ENCODE results near the gene CPHXL2. TPM values are rescaled to one million over a fixed set of nuclear protein-coding genes. Genes with fewer than 3 reads are reported as not detected.

The CPHXL2 gene
- total RNA-seq, 1 experiment from 2014 or later = not detected

DNA sequence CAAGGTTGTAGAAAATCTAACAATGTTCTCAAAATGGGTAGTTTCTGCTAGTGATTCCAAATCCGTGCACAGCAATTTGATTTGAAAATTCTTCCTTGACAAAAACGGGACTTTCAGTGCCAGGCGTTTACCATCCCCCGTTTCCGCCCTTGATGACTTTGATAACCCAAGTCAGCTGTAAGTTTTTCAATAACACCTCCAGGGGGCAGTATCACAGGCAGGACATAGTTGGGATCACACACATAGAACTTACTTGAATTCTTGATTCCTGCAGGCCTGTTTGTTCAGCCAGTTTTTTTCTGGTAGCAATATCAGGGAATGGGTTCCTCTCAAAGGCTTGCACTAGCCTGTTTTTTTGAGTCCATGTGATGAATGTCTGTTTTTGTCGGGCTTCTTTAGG lies 18.9 kb upstream of the CPHXL2 start:
- no TSS peak for BruUV-seq (replicated peaks)
- Histone ChIP-seq H2AFZ (ENCODE audit: low read length) (no peak overlapping the region), H3K27me3 (ENCODE audit: low read length) (no peaks in the 10 kb centered on the region), H3K27ac (ENCODE audit: low read length) (no peak overlapping the region), H3K4me2 (ENCODE audit: low read length) (no peak overlapping the region), H3K9me2 (replicated peaks; ENCODE audit: low read length) (no peaks in the 10 kb centered on the region), H4K20me1 (ENCODE audit: low read length) (no peaks in the 10 kb centered on the region), H3K4me3 (ENCODE audit: low read length) (no peak overlapping the region), H3K9ac (ENCODE audit: low read length) (no peak overlapping the region), H3K36me3 (ENCODE audit: low read depth, low read length) (no peaks in the 10 kb centered on the region), H3F3A (ENCODE audit: low read length, unreplicated experiment) (no peaks in the 10 kb centered on the region), H3K4me1 (ENCODE audit: insufficient read depth, low read length) (no peaks in the 10 kb centered on the region), H3K9me3 (ENCODE audit: low read length) (no peaks in the 10 kb centered on the region), H3K79me2 (ENCODE audit: low read length) (no peaks in the 10 kb centered on the region)
- ChIA-PET CTCF (no interaction called here), POLR2A (ENCODE audit: unreplicated experiment) (no interaction called here)
- no peak for DNase-seq
- TF ChIP-seq, protein P1, sequence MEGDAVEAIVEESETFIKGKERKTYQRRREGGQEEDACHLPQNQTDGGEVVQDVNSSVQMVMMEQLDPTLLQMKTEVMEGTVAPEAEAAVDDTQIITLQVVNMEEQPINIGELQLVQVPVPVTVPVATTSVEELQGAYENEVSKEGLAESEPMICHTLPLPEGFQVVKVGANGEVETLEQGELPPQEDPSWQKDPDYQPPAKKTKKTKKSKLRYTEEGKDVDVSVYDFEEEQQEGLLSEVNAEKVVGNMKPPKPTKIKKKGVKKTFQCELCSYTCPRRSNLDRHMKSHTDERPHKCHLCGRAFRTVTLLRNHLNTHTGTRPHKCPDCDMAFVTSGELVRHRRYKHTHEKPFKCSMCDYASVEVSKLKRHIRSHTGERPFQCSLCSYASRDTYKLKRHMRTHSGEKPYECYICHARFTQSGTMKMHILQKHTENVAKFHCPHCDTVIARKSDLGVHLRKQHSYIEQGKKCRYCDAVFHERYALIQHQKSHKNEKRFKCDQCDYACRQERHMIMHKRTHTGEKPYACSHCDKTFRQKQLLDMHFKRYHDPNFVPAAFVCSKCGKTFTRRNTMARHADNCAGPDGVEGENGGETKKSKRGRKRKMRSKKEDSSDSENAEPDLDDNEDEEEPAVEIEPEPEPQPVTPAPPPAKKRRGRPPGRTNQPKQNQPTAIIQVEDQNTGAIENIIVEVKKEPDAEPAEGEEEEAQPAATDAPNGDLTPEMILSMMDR (conservative IDR thresholded peaks at IDR 0.05; ENCODE audit: low read depth, low read length) = peak; percentile 22; the same call in 1 of the 2 replicates
- no peak for TF ChIP-seq EZH2 (IDR thresholded peaks at IDR 0.05; ENCODE audit: low read length, unreplicated experiment)
- ATAC-seq = no peak
- intact Hi-C loops (cut with micrococcal nuclease) = no loop called here

DNA sequence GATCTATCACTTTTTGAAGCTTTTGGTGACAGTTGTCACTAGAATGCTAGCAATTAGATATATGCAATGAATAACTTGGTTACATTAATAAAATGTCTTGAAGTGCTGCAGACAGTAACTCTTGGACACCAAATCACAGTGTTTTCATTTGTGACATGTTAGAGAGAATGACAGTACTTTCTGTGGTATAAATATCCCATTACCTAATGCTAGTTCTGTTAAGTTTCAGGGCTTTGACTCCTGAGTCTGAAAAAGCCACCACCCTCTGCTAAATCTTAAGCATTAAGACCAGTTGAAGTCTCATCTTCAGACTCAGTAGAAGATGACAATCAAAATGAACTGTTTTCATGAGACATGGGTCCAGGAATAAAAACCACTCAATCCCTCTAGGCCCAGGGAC lies 10.6 kb upstream of the CPHXL2 start:
- no peak overlapping the region for H3K4me3 ChIP-seq (ENCODE audit: low read length)
- DNase-seq = no peak
- no peaks in the 10 kb centered on the region for H3K9me2 ChIP-seq (replicated peaks; ENCODE audit: low read length)
- no peak overlapping the region for H3K9ac ChIP-seq (ENCODE audit: low read length)
- no peaks in the 10 kb centered on the region for H3K79me2 ChIP-seq (ENCODE audit: low read length)
- no peak for ATAC-seq
- no peaks in the 10 kb centered on the region for H3K27me3 ChIP-seq (ENCODE audit: low read length)
- TF ChIP-seq, protein P1 (conservative IDR thresholded peaks at IDR 0.05; ENCODE audit: low read depth, low read length) = no peak
- TF ChIP-seq EZH2 (IDR thresholded peaks at IDR 0.05; ENCODE audit: low read length, unreplicated experiment) = no peak
- no peak for TF ChIP-seq EZH2phosphoT487 (IDR thresholded peaks at IDR 0.05; ENCODE audit: borderline replicate concordance, low read length)
- ChIA-PET POLR2A (ENCODE audit: unreplicated experiment) (no interaction called here), CTCF (no interaction called here)
- BruUV-seq (replicated peaks) = no TSS peak
- H3K27ac ChIP-seq (ENCODE audit: low read length) = no peak overlapping the region
- no peaks in the 10 kb centered on the region for H4K20me1 ChIP-seq (ENCODE audit: low read length)
- H3K4me2 ChIP-seq (ENCODE audit: low read length) = no peak overlapping the region
- no peak overlapping the region for H2AFZ ChIP-seq (ENCODE audit: low read length)
- no peaks in the 10 kb centered on the region for H3K36me3 ChIP-seq (ENCODE audit: low read depth, low read length)
- no peaks in the 10 kb centered on the region for H3K4me1 ChIP-seq (ENCODE audit: insufficient read depth, low read length)
- no peaks in the 10 kb centered on the region for H3F3A ChIP-seq (ENCODE audit: low read length, unreplicated experiment)
- intact Hi-C loops (cut with micrococcal nuclease) = no loop called here
- H3K9me3 ChIP-seq (ENCODE audit: low read length) = no peaks in the 10 kb centered on the region

DNA sequence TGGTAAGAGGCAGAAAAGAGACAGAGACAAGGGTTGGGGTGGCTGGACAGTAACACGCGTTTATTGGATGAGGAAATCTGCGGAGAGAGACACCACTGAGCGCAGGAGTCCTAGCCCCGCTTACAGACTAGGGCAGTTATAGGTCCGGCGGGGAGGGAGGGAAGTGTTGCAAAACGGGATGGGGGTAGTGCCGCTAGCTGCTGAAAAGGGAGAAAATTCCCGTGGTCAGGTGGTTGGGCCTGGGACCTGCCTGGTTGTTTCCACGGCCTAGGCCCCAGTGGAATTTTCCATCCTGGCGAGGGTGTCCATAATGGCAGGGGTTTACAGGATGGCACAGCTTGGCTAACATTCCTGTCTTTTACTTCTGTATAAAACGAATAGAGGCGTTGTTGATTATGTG lies 5.5 kb upstream of the CPHXL2 start:
- Histone ChIP-seq H3K27me3 (ENCODE audit: low read length) (no peaks in the 10 kb centered on the region), H3K4me3 (ENCODE audit: low read length) (no peak overlapping the region), H3K4me2 (ENCODE audit: low read length) (no peak overlapping the region), H3F3A (ENCODE audit: low read length, unreplicated experiment) (no peaks in the 10 kb centered on the region), H3K9me3 (ENCODE audit: low read length) (no peaks in the 10 kb centered on the region), H3K36me3 (ENCODE audit: low read depth, low read length) (no peaks in the 10 kb centered on the region), H2AFZ (ENCODE audit: low read length) (no peak overlapping the region), H3K4me1 (ENCODE audit: insufficient read depth, low read length) (no peaks in the 10 kb centered on the region), H3K9me2 (replicated peaks; ENCODE audit: low read length) (no peaks in the 10 kb centered on the region), H4K20me1 (ENCODE audit: low read length) (no peaks in the 10 kb centered on the region), H3K79me2 (ENCODE audit: low read length) (no peaks in the 10 kb centered on the region), H3K9ac (ENCODE audit: low read length) (no peak overlapping the region), H3K27ac (ENCODE audit: low read length) (no peak overlapping the region)
- ChIA-PET CTCF (no interaction called here), POLR2A (ENCODE audit: unreplicated experiment) (no interaction called here)
- no TSS peak for BruUV-seq (replicated peaks)
- ATAC-seq = no peak
- intact Hi-C loops (cut with micrococcal nuclease) = no loop called here
- no peak for DNase-seq
- TF ChIP-seq EZH2 (IDR thresholded peaks at IDR 0.05; ENCODE audit: low read length, unreplicated experiment) = no peak
